Esophagus muscularis mucosa (tissue), 4 donors: Measurements from ENCODE around the gene DUSP6. TPM values are rescaled to one million over a fixed set of nuclear protein-coding genes. Genes with fewer than 3 reads are reported as not detected.

ENCODE experiments used
- DNase-seq: peaks from one replicate; pipeline ENCODE4 v3.0.0-alpha.2; 2017; ENCODE audit errors: extremely low spot score
- H3K27ac ChIP-seq, 4 donors: fragments of 200-600 bp; sonication (generic); replicated peaks in 1 of 4; 1 replicate in 3 of 4; 2 replicates in 1 of 4; pipeline ENCODE4 v1.5.1; 2016 to 2019; ENCODE audit warnings: mild to moderate bottlenecking in 1 of 4
- H3K27me3 ChIP-seq, 4 donors: fragments of 200-600 bp; sonication (generic); one replicate each; pipeline versions ENCODE4 v1.5.1 to v1.6.0; 2016 to 2019
- H3K36me3 ChIP-seq, 4 donors: fragments of 200-600 bp; sonication (generic); one replicate each; pipeline ENCODE4 v1.5.1; 2016 to 2019
- H3K4me1 ChIP-seq, 4 donors: fragments of 200-600 bp; sonication (generic); one replicate each; pipeline ENCODE4 v1.5.1; 2016 to 2019
- H3K4me3 ChIP-seq, 4 donors: fragments of 200-600 bp; sonication (generic); 1 replicate in 2 of 4; 2 replicates in 2 of 4; pipeline ENCODE4 v1.5.1; 2016 to 2019; ENCODE audit warnings: mild to moderate bottlenecking in 4 of 4, moderate library complexity in 1 of 4
- H3K9me3 ChIP-seq, 4 donors: fragments of 200-600 bp; sonication (generic); 1 replicate in 3 of 4; 2 replicates in 1 of 4; pipeline ENCODE4 v1.5.1; 2016 to 2019
- CTCF ChIP-seq, 3 experiments: fragments of 200-600 bp in 2 of 3; fragments of 450-650 bp in 1 of 3; sonication (generic) in 2 of 3; IDR thresholded peaks; one replicate each; pipeline ENCODE4 v1.5.1; 2017 to 2019; ENCODE audit warnings: antibody characterized with exemption in 3 of 3, mild to moderate bottlenecking in 2 of 3, moderate library complexity in 1 of 3
- EP300 ChIP-seq: sonication (generic); formaldehyde crosslinking; IDR thresholded peaks from one replicate; pipeline ENCODE4 v1.6.1; 2017; ENCODE audit warnings: antibody characterized with exemption
- POLR2A ChIP-seq: fragments of 450-650 bp; IDR thresholded peaks from one replicate; pipeline ENCODE4 v1.6.1; 2017; ENCODE audit warnings: antibody characterized with exemption, moderate library complexity, mild to moderate bottlenecking, low read depth
- POLR2AphosphoS5 ChIP-seq, 2 donors: sonication (generic); formaldehyde crosslinking; IDR thresholded peaks; one replicate each; pipeline ENCODE4 v1.6.1; 2017; ENCODE audit warnings: antibody characterized with exemption in 2 of 2
- WGBS: methylation state at CpG from one replicate; pipeline ENCODE4 v1.1.5; 2018; 5-methylcytosine and 5-hydroxymethylcytosine counted together
- intact Hi-C: fragments of 100-400 bp; cut with DNase I; formaldehyde crosslinking; loops from one replicate; pipeline ENCODE4 v1.15.1; 2023
- total RNA-seq, 4 donors: library from RNA; depleted of rRNA; stranded (reverse); fragments of >200 nt; gene quantifications; one replicate each; pipeline versions ENCODE4 v1.1.0 to v1.2.1, GENCODE V29; 2016

The DUSP6 gene
- total RNA-seq, 4 donors from 2014 or later, result 62.2 to 108 (median 77.4) TPM

- TF ChIP-seq POLR2AphosphoS5 (IDR thresholded peaks at IDR 0.05), result no peak
- TF ChIP-seq POLR2A, result no peak
- TF ChIP-seq CTCF (IDR thresholded peaks at IDR 0.05), result no peak
- no peak for TF ChIP-seq EP300
- Histone ChIP-seq H3K27me3 (no peaks in the 10 kb centered on the region), H3K36me3 (peaks cover 0 to 27% (median 12%) of the 10 kb centered on the region in 4 donors), H3K9me3 (no peaks in the 10 kb centered on the region), H3K27ac (no peak overlapping the region), H3K4me1 (peaks cover 28 to 56% (median 53%) of the 10 kb centered on the region in 4 donors), H3K4me3 (no peak overlapping the region)
- 75% methylated on average over 3 of the region's 3 CpGs for WGBS
- intact Hi-C loops, result no loop called here
- DNase-seq, result no peak
Measured at GRCh38 chr12:89344862-89345202, 7.5 kb downstream of the DUSP6 start.

DNA sequence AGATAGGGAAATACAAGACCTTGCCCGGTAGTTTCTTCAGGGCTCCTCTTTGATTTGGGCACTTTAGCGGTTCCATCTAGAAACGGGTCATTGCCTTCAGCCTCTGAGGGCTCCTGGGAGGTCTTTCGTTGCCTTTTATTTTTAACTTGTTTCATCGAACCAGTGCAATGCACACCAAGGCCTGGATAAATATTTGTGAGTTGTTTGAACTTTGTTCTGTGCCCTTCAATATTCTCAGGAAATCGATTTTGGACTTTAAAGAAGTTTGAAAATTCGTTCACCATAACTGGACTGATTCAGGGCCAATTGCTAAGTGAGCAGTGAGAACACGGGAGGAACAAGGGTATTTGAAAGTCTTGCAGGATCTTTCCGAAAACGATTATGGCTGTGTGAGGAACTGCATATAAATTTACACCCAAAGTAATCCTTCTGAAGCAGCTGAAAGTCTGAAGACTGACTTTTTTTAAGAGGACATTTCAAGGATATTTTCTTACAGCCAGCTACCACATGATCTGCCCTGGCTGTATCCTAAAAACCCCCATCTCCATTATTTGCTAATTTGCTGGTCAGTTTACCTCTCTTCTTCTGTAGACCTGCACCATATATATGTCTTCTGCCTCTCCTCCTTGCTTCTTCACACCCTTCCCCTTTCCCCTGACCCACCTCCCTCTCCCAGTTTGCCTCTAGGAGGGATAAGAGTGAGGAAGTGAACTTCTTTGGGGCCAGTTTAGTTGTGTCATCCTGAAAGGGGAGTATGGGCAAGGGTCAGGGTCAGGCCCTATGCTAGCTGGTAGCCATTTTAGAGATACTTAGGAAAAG lies 8.0 kb downstream of the DUSP6 start:
- no peak overlapping the region for H3K4me3 ChIP-seq
- no peaks in the 10 kb centered on the region for H3K27me3 ChIP-seq
- no peak for TF ChIP-seq CTCF (IDR thresholded peaks at IDR 0.05)
- TF ChIP-seq POLR2AphosphoS5 (IDR thresholded peaks at IDR 0.05), result no peak
- no peak for TF ChIP-seq POLR2A
- intact Hi-C loops, result no loop called here
- peaks cover 0 to 22% (median 11%) of the 10 kb centered on the region in 4 donors for H3K36me3 ChIP-seq
- DNase-seq, result no peak
- no peaks in the 10 kb centered on the region for H3K9me3 ChIP-seq
- 91% methylated on average over 10 of the region's 10 CpGs for WGBS
- no peak overlapping the region for H3K27ac ChIP-seq
- peaks cover 28 to 51% (median 49%) of the 10 kb centered on the region in 4 donors for H3K4me1 ChIP-seq

DNA sequence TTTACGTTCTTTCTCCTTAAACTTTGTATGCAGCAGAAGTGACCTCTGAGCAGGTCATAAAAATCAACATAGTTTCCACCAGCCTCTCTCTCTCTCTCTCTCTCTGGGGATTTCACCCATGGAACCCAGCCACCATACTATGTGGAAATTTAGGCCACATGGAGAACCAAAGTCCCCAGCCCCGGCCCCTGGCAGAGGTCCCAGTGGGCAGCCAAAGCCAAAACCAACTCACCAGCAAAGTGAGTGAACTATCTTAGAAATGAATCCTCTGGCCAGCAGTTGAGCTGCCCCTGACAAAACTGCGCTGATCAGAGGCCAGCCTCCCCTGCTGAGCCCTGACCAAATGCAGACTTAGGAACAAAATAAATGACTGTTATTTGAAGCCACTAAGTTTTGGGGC lies 9.2 kb downstream of the DUSP6 start:
- H3K27ac ChIP-seq, result peak overlapping the region in 1 of 4 donors; percentile 1
- intact Hi-C loops, result no loop called here
- 59% methylated on average over 3 of the region's 3 CpGs for WGBS

DNA sequence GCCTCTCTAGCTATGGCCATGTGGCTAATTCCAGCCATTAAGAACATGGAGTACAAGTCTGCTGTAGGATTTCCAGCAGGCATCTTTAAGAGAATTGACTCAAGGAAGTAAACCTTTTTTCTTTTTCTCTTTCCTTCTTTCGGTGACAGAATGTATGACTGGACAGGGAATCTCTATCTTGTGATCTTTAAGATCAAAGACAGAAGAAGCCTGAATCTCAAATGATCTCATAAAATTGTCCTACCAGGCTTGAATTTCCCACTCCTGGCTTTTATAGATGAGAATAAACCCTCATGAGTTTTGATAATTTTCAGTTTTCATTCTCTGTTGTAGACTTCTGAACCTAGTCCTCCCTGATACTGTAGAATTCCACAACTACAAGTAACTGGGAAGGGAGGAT lies 11.4 kb downstream of the DUSP6 start:
- H3K4me1 ChIP-seq, result peaks cover 13 to 17% (median 15%) of the 10 kb centered on the region in 4 donors
- no peak overlapping the region for H3K4me3 ChIP-seq
- no peak for TF ChIP-seq EP300
- no peak for TF ChIP-seq POLR2AphosphoS5 (IDR thresholded peaks at IDR 0.05)
- no peak for TF ChIP-seq CTCF (IDR thresholded peaks at IDR 0.05)
- no peak for TF ChIP-seq POLR2A
- no peak overlapping the region for H3K27ac ChIP-seq
- intact Hi-C loops, result no loop called here
- H3K27me3 ChIP-seq, result no peaks in the 10 kb centered on the region
- H3K9me3 ChIP-seq, result no peaks in the 10 kb centered on the region
- DNase-seq, result no peak
- 81% methylated on average over 1 of the region's 1 CpG for WGBS
- H3K36me3 ChIP-seq, result no peaks in the 10 kb centered on the region

More for the DNA sequence above, 9.2 kb downstream of the DUSP6 start:
- H3K27me3 ChIP-seq, result no peaks in the 10 kb centered on the region
- peaks cover 28 to 39% (median 38%) of the 10 kb centered on the region in 4 donors for H3K4me1 ChIP-seq
- H3K9me3 ChIP-seq, result no peaks in the 10 kb centered on the region
- H3K36me3 ChIP-seq, result peaks cover 0 to 11% (median 3%) of the 10 kb centered on the region in 4 donors
- H3K4me3 ChIP-seq, result no peak overlapping the region
- DNase-seq, result no peak
- TF ChIP-seq EP300 (no peak), POLR2A (no peak), CTCF (IDR thresholded peaks at IDR 0.05) (no peak), POLR2AphosphoS5 (IDR thresholded peaks at IDR 0.05) (no peak)
